Measurements from ENCODE around the gene NKTR.

GRCh38 chr3:42665050-42665878 lies 64.8 kb downstream of the NKTR start:
- TF ChIP-seq CTCF (conservative IDR thresholded peaks at IDR 0.05; ENCODE audit: low read length) (no peak), EZH2phosphoT487 (IDR thresholded peaks at IDR 0.05; ENCODE audit: borderline replicate concordance, low read depth, low read length) (no peak)
